Progenitor cell of endocrine pancreas (in vitro differentiated cells): Measurements from ENCODE around the gene FAM8A1. TPM values are rescaled to one million over a fixed set of nuclear protein-coding genes. Genes with fewer than 3 reads are reported as not detected.

Experiments used
- DNase-seq: peaks from one replicate; pipeline ENCODE4 v3.0.0; 2021; ENCODE audit warnings: low spot score; ENCODE audit not compliant: unreplicated experiment
- H3K27ac Mint-ChIP-seq: 2 replicates; pipeline ENCODE4 v1.8.0; 2021; ENCODE audit warnings: mild to moderate bottlenecking, moderate library complexity, mixed read lengths
- H3K27me3 Mint-ChIP-seq: 2 replicates; pipeline ENCODE4 v1.8.0; 2021; ENCODE audit warnings: mixed read lengths
- H3K36me3 Mint-ChIP-seq: 2 replicates; pipeline ENCODE4 v1.8.0; 2022; ENCODE audit warnings: mixed read lengths; ENCODE audit not compliant: insufficient read depth
- H3K4me1 Mint-ChIP-seq: 2 replicates; pipeline ENCODE4 v1.8.0; 2021; ENCODE audit warnings: low read depth, mixed read lengths
- H3K4me3 Mint-ChIP-seq: 2 replicates; pipeline ENCODE4 v1.8.0; 2021; ENCODE audit warnings: low read depth, mild to moderate bottlenecking, moderate library complexity, mixed read lengths
- H3K9me3 Mint-ChIP-seq: 2 replicates; pipeline ENCODE4 v1.8.0; 2021; ENCODE audit warnings: low read depth, mixed read lengths
- CTCF ChIP-seq: fragments of 200-600 bp; sonication (generic); IDR thresholded peaks from one replicate; pipeline ENCODE4 v1.5.0; 2021; ENCODE audit warnings: antibody characterized with exemption, mild to moderate bottlenecking; ENCODE audit not compliant: unreplicated experiment
- total RNA-seq: library from RNA; stranded (reverse); gene quantifications from 2 replicates; pipeline ENCODE4 v1.2.1, GENCODE V29; 2021

FAM8A1 gene
- total RNA-seq, 1 donor from 2014 or later, result 19.4 TPM

- TF ChIP-seq CTCF, result no peak
- Mint-ChIP-seq H3K4me1 (no peaks in the 10 kb centered on the region), H3K27me3 (no peaks in the 10 kb centered on the region), H3K9me3 (no peaks in the 10 kb centered on the region), H3K4me3 (no peak overlapping the region), H3K36me3 (peaks cover 32% of the 10 kb centered on the region), H3K27ac (no peak overlapping the region)
- DNase-seq, result no peak
These were observed 56.5 kb downstream of the FAM8A1 start for GRCh38 chr6:17656644-17657043.

Other genes with a start within 250 kb of the FAM8A1 start
- gene CAP2, start 206.7 kb upstream of the FAM8A1 start, total RNA-seq, result 15.4 and 15.5 TPM in 2 replicates
- gene NUP153, start 106.6 kb downstream of the FAM8A1 start, total RNA-seq, result 50.3 and 53.4 TPM in 2 replicates